Measurements from ENCODE around the gene TRMT10B. TPM values are rescaled to one million over a fixed set of nuclear protein-coding genes. Genes with fewer than 3 reads are reported as not detected.

The TRMT10B gene
- total RNA-seq, 1 experiment from 2014 or later, result 6.1 TPM

- POLR2A ChIA-PET, result interaction anchor here (0.5 kb wide), 1 partner anchor 113 kb away, joined by 4 read pairs; no protein-coding TSS in a partner anchor
- Mint-ChIP-seq H3K36me3 (peaks cover 17% of the 10 kb centered on the region), H3K27ac (no peak overlapping the region), H3K4me1 (no peaks in the 10 kb centered on the region), H3K4me3 (no peak overlapping the region), H3K9me3 (peaks cover 4% of the 10 kb centered on the region; the same call in 1 of the 2 replicates), H3K27me3 (ENCODE audit: low read depth) (no peaks in the 10 kb centered on the region)
- no peak for DNase-seq (ENCODE audit: low spot score)
- TF ChIP-seq, protein P1, sequence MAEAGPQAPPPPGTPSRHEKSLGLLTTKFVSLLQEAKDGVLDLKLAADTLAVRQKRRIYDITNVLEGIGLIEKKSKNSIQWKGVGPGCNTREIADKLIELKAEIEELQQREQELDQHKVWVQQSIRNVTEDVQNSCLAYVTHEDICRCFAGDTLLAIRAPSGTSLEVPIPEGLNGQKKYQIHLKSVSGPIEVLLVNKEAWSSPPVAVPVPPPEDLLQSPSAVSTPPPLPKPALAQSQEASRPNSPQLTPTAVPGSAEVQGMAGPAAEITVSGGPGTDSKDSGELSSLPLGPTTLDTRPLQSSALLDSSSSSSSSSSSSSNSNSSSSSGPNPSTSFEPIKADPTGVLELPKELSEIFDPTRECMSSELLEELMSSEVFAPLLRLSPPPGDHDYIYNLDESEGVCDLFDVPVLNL (CRISPR knock-in tag; IDR thresholded peaks at IDR 0.05; ENCODE audit: borderline replicate concordance, low read depth), result no peak
- TF ChIP-seq, protein P2, sequence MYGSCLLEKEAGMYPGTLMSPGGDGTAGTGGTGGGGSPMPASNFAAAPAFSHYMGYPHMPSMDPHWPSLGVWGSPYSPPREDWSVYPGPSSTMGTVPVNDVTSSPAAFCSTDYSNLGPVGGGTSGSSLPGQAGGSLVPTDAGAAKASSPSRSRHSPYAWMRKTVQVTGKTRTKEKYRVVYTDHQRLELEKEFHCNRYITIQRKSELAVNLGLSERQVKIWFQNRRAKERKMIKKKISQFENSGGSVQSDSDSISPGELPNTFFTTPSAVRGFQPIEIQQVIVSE (CRISPR knock-in tag; IDR thresholded peaks at IDR 0.05; ENCODE audit: borderline replicate concordance), result no peak
- TF ChIP-seq ZNF423 (CRISPR knock-in tag; IDR thresholded peaks at IDR 0.05), result no peak
- TF ChIP-seq TP53 (CRISPR knock-in tag; IDR thresholded peaks at IDR 0.05), result no peak
- TF ChIP-seq ZNF219 (CRISPR knock-in tag; IDR thresholded peaks at IDR 0.05; ENCODE audit: borderline replicate concordance), result no peak
- no peak for TF ChIP-seq GRHL2 (CRISPR knock-in tag; IDR thresholded peaks at IDR 0.05; ENCODE audit: insufficient replicate concordance, severe bottlenecking)
- no peak for TF ChIP-seq JUN (CRISPR knock-in tag; IDR thresholded peaks at IDR 0.05)
- TF ChIP-seq HMGA2 (CRISPR knock-in tag; IDR thresholded peaks at IDR 0.05), result no peak
- no peak for TF ChIP-seq ZNF263 (CRISPR knock-in tag; IDR thresholded peaks at IDR 0.05; ENCODE audit: low read depth)
- no peak for TF ChIP-seq SMAD3 (CRISPR knock-in tag; IDR thresholded peaks at IDR 0.05; ENCODE audit: borderline replicate concordance)
- no peak for TF ChIP-seq AFF4 (CRISPR knock-in tag; IDR thresholded peaks at IDR 0.05; ENCODE audit: borderline replicate concordance)
- no peak for TF ChIP-seq ZNF121 (CRISPR knock-in tag; IDR thresholded peaks at IDR 0.05)
- TF ChIP-seq NFE2L1 (CRISPR knock-in tag; IDR thresholded peaks at IDR 0.05), result no peak
- TF ChIP-seq OVOL2 (CRISPR knock-in tag; IDR thresholded peaks at IDR 0.05; ENCODE audit: borderline replicate concordance), result no peak
- TF ChIP-seq ERG (CRISPR knock-in tag; IDR thresholded peaks at IDR 0.05), result no peak
- TF ChIP-seq, protein P3, sequence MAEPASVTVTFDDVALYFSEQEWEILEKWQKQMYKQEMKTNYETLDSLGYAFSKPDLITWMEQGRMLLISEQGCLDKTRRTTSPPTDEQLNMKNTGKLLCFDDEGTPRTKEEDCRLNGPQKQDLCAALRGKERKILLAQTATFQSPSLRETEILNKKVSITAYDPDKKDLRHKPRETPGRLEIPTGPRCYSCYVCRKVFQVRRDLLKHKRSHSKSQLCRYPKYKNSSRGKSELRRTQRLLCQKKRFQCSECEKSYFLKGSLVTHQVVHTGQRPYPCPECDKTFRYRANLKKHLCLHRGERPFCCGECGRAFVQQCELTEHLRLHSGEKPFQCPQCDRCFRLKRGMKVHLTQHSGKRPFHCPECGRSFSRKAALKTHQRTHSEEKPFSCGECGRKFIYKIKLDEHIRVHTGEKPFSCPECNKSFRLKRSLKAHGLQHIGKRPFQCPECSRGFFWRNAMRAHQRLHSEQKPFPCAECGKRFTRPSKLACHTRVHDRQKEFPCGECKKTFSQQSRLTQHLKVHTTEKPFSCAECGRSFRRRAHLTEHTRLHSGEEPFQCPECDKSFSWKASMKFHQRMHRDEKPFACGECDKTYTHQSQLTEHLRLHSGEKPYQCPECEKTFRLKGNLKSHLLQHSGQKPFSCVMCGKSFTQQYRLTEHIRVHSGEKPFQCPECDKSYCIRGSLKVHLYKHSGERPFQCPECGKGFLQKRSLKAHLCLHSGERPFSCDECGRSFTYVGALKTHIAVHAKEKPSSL (CRISPR knock-in tag; conservative IDR thresholded peaks at IDR 0.05), result no peak
- TF ChIP-seq ZNF317 (CRISPR knock-in tag; IDR thresholded peaks at IDR 0.05; ENCODE audit: borderline replicate concordance, low read depth), result no peak
- TF ChIP-seq MYBL2 (CRISPR knock-in tag; IDR thresholded peaks at IDR 0.05), result no peak
- no peak for TF ChIP-seq FOXP4 (CRISPR knock-in tag; IDR thresholded peaks at IDR 0.05)
- CTCF ChIA-PET, result no interaction called here
- ATAC-seq, result no peak
Observed at GRCh38 chr9:37760416-37761161, 7.0 kb downstream of the TRMT10B start.

Data from WTC11 (cell line).